Nephron progenitor cell (in vitro differentiated cells): ENCODE measurements around the gene DRGX.

ENCODE experiments used
- DNase-seq: peaks from one replicate; pipeline ENCODE4 v3.0.0; 2021
- H3K27ac Mint-ChIP-seq: 2 replicates; pipeline ENCODE4 v1.8.0; 2021; ENCODE audit warnings: mild to moderate bottlenecking, moderate library complexity, mixed read lengths
- H3K27me3 Mint-ChIP-seq: 2 replicates; pipeline ENCODE4 v1.8.0; 2021; ENCODE audit warnings: mild to moderate bottlenecking, low read depth, mixed read lengths; ENCODE audit not compliant: poor library complexity
- H3K36me3 Mint-ChIP-seq: 2 replicates; pipeline ENCODE4 v1.8.0; 2021; ENCODE audit warnings: low read depth, mixed read lengths
- H3K4me1 Mint-ChIP-seq: 2 replicates; pipeline ENCODE4 v1.8.0; 2021; ENCODE audit warnings: mixed read lengths
- H3K4me3 Mint-ChIP-seq: 2 replicates; pipeline ENCODE4 v1.8.0; 2021; ENCODE audit warnings: mild to moderate bottlenecking, moderate library complexity, mixed read lengths
- H3K9me3 Mint-ChIP-seq: 2 replicates; pipeline ENCODE4 v1.8.0; 2021; ENCODE audit warnings: mild to moderate bottlenecking, moderate library complexity, mixed read lengths
- CTCF ChIP-seq: fragments of 200-600 bp; sonication (generic); IDR thresholded peaks from 2 replicates; pipeline ENCODE4 v1.5.0; 2021; ENCODE audit warnings: antibody characterized with exemption

The DRGX gene

GRCh38 chr10:49404321-49404878 is 8.5 kb upstream of the DRGX start:
- no peaks in the 10 kb centered on the region for H3K9me3 Mint-ChIP-seq
- no peak overlapping the region for H3K4me3 Mint-ChIP-seq
- peaks cover 85% of the 10 kb centered on the region for H3K27me3 Mint-ChIP-seq
- no peak for DNase-seq
- H3K27ac Mint-ChIP-seq: no peak overlapping the region
- TF ChIP-seq CTCF: no peak
- H3K36me3 Mint-ChIP-seq: no peaks in the 10 kb centered on the region
- H3K4me1 Mint-ChIP-seq: peaks cover 4% of the 10 kb centered on the region

GRCh38 chr10:49403363-49403762 is 7.5 kb upstream of the DRGX start:
- Mint-ChIP-seq H3K27me3 (peaks cover 91% of the 10 kb centered on the region), H3K4me1 (peaks cover 11% of the 10 kb centered on the region)
- DNase-seq: no peak

GRCh38 chr10:49400365-49400764 is 4.5 kb upstream of the DRGX start:
- H3K27me3 Mint-ChIP-seq: peaks cover 99% of the 10 kb centered on the region
- no peak overlapping the region for H3K4me3 Mint-ChIP-seq
- peaks cover 11% of the 10 kb centered on the region for H3K4me1 Mint-ChIP-seq
- no peaks in the 10 kb centered on the region for H3K9me3 Mint-ChIP-seq
- no peak overlapping the region for H3K27ac Mint-ChIP-seq
- no peaks in the 10 kb centered on the region for H3K36me3 Mint-ChIP-seq
- no peak for DNase-seq
- no peak for TF ChIP-seq CTCF

More at GRCh38 chr10:49403363-49403762, 7.5 kb upstream of the DRGX start:
- TF ChIP-seq CTCF: no peak
- Mint-ChIP-seq H3K36me3 (no peaks in the 10 kb centered on the region), H3K4me3 (no peak overlapping the region), H3K27ac (no peak overlapping the region), H3K9me3 (no peaks in the 10 kb centered on the region)

- no peak for DNase-seq
- Mint-ChIP-seq H3K27ac (no peak overlapping the region), H3K4me3 (peak overlapping the region; percentile 70), H3K36me3 (no peaks in the 10 kb centered on the region), H3K4me1 (peaks cover 16% of the 10 kb centered on the region), H3K27me3 (peaks cover 100% of the 10 kb centered on the region), H3K9me3 (no peaks in the 10 kb centered on the region)
- TF ChIP-seq CTCF: no peak
Observed at GRCh38 chr10:49398986-49399385, 3.1 kb upstream of the DRGX start.

- peaks cover 100% of the 10 kb centered on the region for H3K27me3 Mint-ChIP-seq
- no peaks in the 10 kb centered on the region for H3K36me3 Mint-ChIP-seq
- peak overlapping the region; percentile 70 for H3K4me3 Mint-ChIP-seq
- H3K9me3 Mint-ChIP-seq: no peaks in the 10 kb centered on the region
- no peak overlapping the region for H3K27ac Mint-ChIP-seq
- TF ChIP-seq CTCF: no peak
- H3K4me1 Mint-ChIP-seq: peaks cover 16% of the 10 kb centered on the region
- DNase-seq: peak; percentile 92
Observed at GRCh38 chr10:49398000-49398861, 2.3 kb upstream of the DRGX start.
